Lower leg skin (tissue), 4 donors: ENCODE results near the gene PMP22. TPM values are rescaled to one million over a fixed set of nuclear protein-coding genes. Genes with fewer than 3 reads are reported as not detected.
"Not testable (repeated sequence)": the region's sequence is repeated elsewhere in the genome, so short reads cannot be mapped to it uniquely, and the experiment has no call there.

ENCODE experiments used
- DNase-seq, 2 donors: peaks; one replicate each; pipeline ENCODE4 v3.0.0-alpha.2; 2019; ENCODE audit warnings: low spot score in 2 of 2
- H3K4me3 ChIP-seq: fragments of 200-600 bp; sonication (generic); 2 replicates; pipeline ENCODE4 v1.5.1; 2017; ENCODE audit warnings: mild to moderate bottlenecking, low read depth; ENCODE audit not compliant: poor library complexity, severe bottlenecking
- CTCF ChIP-seq, 3 donors: fragments of 450-650 bp; IDR thresholded peaks; one replicate each; pipeline ENCODE4 v1.5.1; 2016; ENCODE audit warnings: antibody characterized with exemption in 3 of 3, mild to moderate bottlenecking in 3 of 3, moderate library complexity in 2 of 3
- POLR2A ChIP-seq, 2 donors: fragments of 450-650 bp; IDR thresholded peaks; one replicate each; pipeline ENCODE4 v1.6.1; 2016 to 2017; ENCODE audit warnings: antibody characterized with exemption in 2 of 2, mild to moderate bottlenecking in 1 of 2, moderate library complexity in 1 of 2
- WGBS, 2 donors: methylation state at CpG; one replicate each; pipeline ENCODE4 v1.1.5; 2018; 5-methylcytosine and 5-hydroxymethylcytosine counted together
- intact Hi-C: fragments of 100-400 bp; cut with DNase I; formaldehyde crosslinking; loops from one replicate; pipeline ENCODE4 v1.15.0; 2023; ENCODE audit warnings: low total_unique reads
- total RNA-seq, 4 donors: library from RNA; depleted of rRNA; stranded (reverse); fragments of >200 nt; gene quantifications; one replicate each; pipeline ENCODE4 v1.1.0, GENCODE V29; 2016

Gene PMP22
- total RNA-seq, 4 donors from 2014 or later, result 34.9 to 120 (median 64.5) TPM

GRCh38 chr17:15213381-15214087 lies 51.6 kb downstream of the PMP22 start:
- no peak overlapping the region for H3K4me3 ChIP-seq
- 83 to 84% methylated on average over 5 of the region's 5 CpGs for WGBS, 2 donors
- intact Hi-C loops, result no loop called here
- DNase-seq, result no peak
- no peak for TF ChIP-seq CTCF (IDR thresholded peaks at IDR 0.05)
- TF ChIP-seq POLR2A (IDR thresholded peaks at IDR 0.05), result no peak

GRCh38 chr17:15210247-15210646 lies 54.9 kb downstream of the PMP22 start:
- 80 to 87% methylated on average over 1 of the region's 1 CpG for WGBS, 2 donors
- no peak overlapping the region for H3K4me3 ChIP-seq
- no peak for DNase-seq
- TF ChIP-seq CTCF (IDR thresholded peaks at IDR 0.05) (no peak), POLR2A (IDR thresholded peaks at IDR 0.05) (no peak)
- intact Hi-C loops, result no loop called here

GRCh38 chr17:15203062-15203461 lies 62.1 kb downstream of the PMP22 start:
- H3K4me3 ChIP-seq, intact Hi-C loops, DNase-seq: not testable (repeated sequence)
- WGBS, 2 donors, result 98 to 100% methylated on average over 2 of the region's 2 CpGs

- H3K4me3 ChIP-seq, intact Hi-C loops, DNase-seq: not testable (repeated sequence)
- WGBS, 2 donors, result 95 to 97% methylated on average over 2 of the region's 2 CpGs
These were observed 64.6 kb downstream of the PMP22 start for GRCh38 chr17:15200574-15200973.

- intact Hi-C loops, result no loop called here
- TF ChIP-seq POLR2A (IDR thresholded peaks at IDR 0.05) (no peak), CTCF (IDR thresholded peaks at IDR 0.05) (no peak)
- no peak for DNase-seq
- no peak overlapping the region for H3K4me3 ChIP-seq
- WGBS, 2 donors, result 95% methylated on average over 3 of the region's 3 CpGs
These were observed 67.9 kb downstream of the PMP22 start for GRCh38 chr17:15197229-15197628.

- TF ChIP-seq CTCF (IDR thresholded peaks at IDR 0.05) (no peak), POLR2A (IDR thresholded peaks at IDR 0.05) (no peak)
- H3K4me3 ChIP-seq, result no peak overlapping the region
- DNase-seq, result no peak
- intact Hi-C loops, result no loop called here
- WGBS, 2 donors, result 67 to 84% methylated on average over 1 of the region's 1 CpG
These were observed 70.3 kb downstream of the PMP22 start for GRCh38 chr17:15194859-15195277.

- WGBS, 2 donors, result 16% methylated on average over 4 of the region's 4 CpGs
- H3K4me3 ChIP-seq, result no peak overlapping the region
- DNase-seq, result peak in 1 of 2 donors; percentile 64
- TF ChIP-seq POLR2A (IDR thresholded peaks at IDR 0.05), result no peak
- TF ChIP-seq CTCF (IDR thresholded peaks at IDR 0.05), result no peak
- intact Hi-C loops, result no loop called here
These were observed 79.5 kb downstream of the PMP22 start for GRCh38 chr17:15185625-15185991.
